Trophoblast cell (in vitro differentiated cells and primary cell): ENCODE data around the gene SLC27A5.
"Not testable (repeated sequence)": the region's sequence is repeated elsewhere in the genome, so short reads cannot be mapped to it uniquely, and the experiment has no call there.

Experiments used
- DNase-seq, 2 donors: peaks; one replicate each; pipeline ENCODE4 v3.0.0-alpha.2; 2016
- H2AFZ ChIP-seq: 2 replicates; pipeline ENCODE4 v1.6.1; 2013; ENCODE audit warnings: low read length, moderate library complexity, mild to moderate bottlenecking; ENCODE audit not compliant: insufficient read depth, poor library complexity
- H2AK5ac ChIP-seq: 2 replicates; pipeline ENCODE4 v1.6.1; 2013; ENCODE audit warnings: mild to moderate bottlenecking, low read length
- H2BK120ac ChIP-seq: 2 replicates; pipeline ENCODE4 v1.6.1; 2013; ENCODE audit warnings: low read length, mild to moderate bottlenecking, moderate library complexity; ENCODE audit not compliant: insufficient read depth, poor library complexity
- H2BK12ac ChIP-seq: 2 replicates; pipeline ENCODE4 v1.6.1; 2013; ENCODE audit warnings: mild to moderate bottlenecking, low read length, moderate library complexity
- H2BK5ac ChIP-seq: 2 replicates; pipeline ENCODE4 v1.6.1; 2013; ENCODE audit warnings: low read length, low read depth, moderate library complexity, mild to moderate bottlenecking; ENCODE audit not compliant: poor library complexity
- H3K14ac ChIP-seq: 2 replicates; pipeline ENCODE4 v1.6.1; 2013; ENCODE audit warnings: mild to moderate bottlenecking, low read length
- H3K18ac ChIP-seq: 2 replicates; pipeline ENCODE4 v1.6.1; 2013; ENCODE audit warnings: mild to moderate bottlenecking, low read length
- H3K23ac ChIP-seq: 2 replicates; pipeline ENCODE4 v1.6.1; 2013; ENCODE audit warnings: low read length
- H3K27ac ChIP-seq: 2 replicates; pipeline ENCODE4 v1.5.1; 2013; ENCODE audit warnings: low read depth, mild to moderate bottlenecking, inconsistent platforms, low read length, moderate library complexity
- H3K27me3 ChIP-seq: 2 replicates; pipeline ENCODE4 v1.6.1; 2013; ENCODE audit warnings: inconsistent platforms, mild to moderate bottlenecking, low read length, moderate library complexity; ENCODE audit not compliant: insufficient read depth
- H3K36me3 ChIP-seq, 2 experiments: 1 replicate in 1 of 2; 2 replicates in 1 of 2; pipeline ENCODE4 v1.6.1; 2013; ENCODE audit warnings: low read length in 2 of 2, mild to moderate bottlenecking in 2 of 2, moderate library complexity in 1 of 2; ENCODE audit not compliant: insufficient read depth in 2 of 2, control insufficient read depth in 1 of 2
- H3K4ac ChIP-seq: 2 replicates; pipeline ENCODE4 v1.6.1; 2013; ENCODE audit warnings: low read depth, mild to moderate bottlenecking, low read length, moderate library complexity
- H3K4me1 ChIP-seq, 2 experiments: 1 replicate in 1 of 2; 2 replicates in 1 of 2; pipeline ENCODE4 v1.6.1; 2013; ENCODE audit warnings: low read length in 2 of 2, mild to moderate bottlenecking in 2 of 2, moderate library complexity in 1 of 2; ENCODE audit not compliant: insufficient read depth in 2 of 2, control insufficient read depth in 1 of 2
- H3K4me2 ChIP-seq: 2 replicates; pipeline ENCODE4 v1.6.1; 2013; ENCODE audit warnings: inconsistent platforms, mild to moderate bottlenecking, low read length, moderate library complexity
- H3K4me3 ChIP-seq: 2 replicates; pipeline ENCODE4 v1.5.1; 2013; ENCODE audit warnings: mild to moderate bottlenecking, low read depth, low read length, inconsistent platforms
- H3K79me1 ChIP-seq: one replicate; pipeline ENCODE4 v1.6.1; 2013; ENCODE audit warnings: low read length
- H3K79me2 ChIP-seq: 2 replicates; pipeline ENCODE4 v1.6.1; 2013; ENCODE audit warnings: low read length, mild to moderate bottlenecking; ENCODE audit not compliant: control insufficient read depth, insufficient read depth, poor library complexity
- H3K9ac ChIP-seq: 2 replicates; pipeline ENCODE4 v1.6.1; 2013; ENCODE audit warnings: mild to moderate bottlenecking, low read length
- H3K9me3 ChIP-seq: 2 replicates; pipeline ENCODE4 v1.6.1; 2013; ENCODE audit warnings: low read depth, mild to moderate bottlenecking, control low read depth, inconsistent platforms, low read length; ENCODE audit not compliant: insufficient read depth
- H4K12ac ChIP-seq: 2 replicates; pipeline ENCODE4 v1.6.1; 2013; ENCODE audit warnings: low read depth, mild to moderate bottlenecking, low read length, moderate library complexity
- H4K8ac ChIP-seq: 2 replicates; pipeline ENCODE4 v1.6.1; 2013; ENCODE audit warnings: low read depth, mild to moderate bottlenecking, low read length, moderate library complexity
- H4K91ac ChIP-seq: one replicate; pipeline ENCODE4 v1.6.1; 2013; ENCODE audit warnings: low read depth, mild to moderate bottlenecking, low read length, moderate library complexity
- WGBS: extraction: QIAGEN DNeasy Blood & Tissue Kit; methylation state at CpG from one replicate; pipeline ENCODE4 v1.1.7; 2013; ENCODE audit warnings: missing lambda C conversion rate; ENCODE audit not compliant: insufficient read length, insufficient coverage; ENCODE audit errors: extremely low coverage; 5-methylcytosine and 5-hydroxymethylcytosine counted together

SLC27A5 gene

DNA sequence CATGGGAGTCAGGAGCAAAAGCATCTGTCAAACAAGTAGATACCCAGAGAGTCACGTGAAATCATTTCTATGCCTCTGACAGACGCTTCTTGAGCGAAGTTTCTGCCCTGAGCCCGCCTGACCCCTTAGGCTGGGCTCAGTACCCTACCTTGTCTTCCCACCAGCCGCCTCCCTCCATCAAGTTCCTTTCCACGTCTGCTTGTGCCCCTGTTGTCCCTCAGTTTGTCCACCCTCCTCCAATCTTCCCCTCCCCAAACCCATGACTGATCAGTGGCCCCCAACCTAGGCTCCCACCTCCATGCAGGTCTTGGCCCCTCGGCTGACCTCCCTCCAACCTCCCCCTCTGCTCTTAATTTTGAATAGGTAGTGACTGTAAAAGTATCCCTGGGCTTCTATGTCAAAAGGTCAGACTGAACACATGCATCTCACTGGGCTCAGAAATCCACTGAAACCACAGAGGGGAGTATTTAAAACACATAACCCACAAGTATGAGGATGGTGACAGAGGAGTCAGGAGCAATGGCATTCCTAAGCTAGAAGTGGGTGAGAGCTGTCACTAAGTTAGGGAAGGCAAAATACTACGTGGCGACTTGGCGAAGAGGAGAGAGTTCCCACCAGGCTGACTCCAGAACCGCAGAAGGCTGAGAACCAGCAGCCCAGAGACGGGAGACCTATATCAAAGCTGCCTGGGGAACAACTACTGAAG, 37.3 kb downstream of the SLC27A5 start:
- Histone ChIP-seq H2BK12ac (no peak overlapping the region), H3K4ac (no peak overlapping the region), H2BK5ac (no peak overlapping the region), H3K4me3 (no peak overlapping the region), H3K36me3 (peaks cover 32 to 36% of the 10 kb centered on the region in 2 experiments), H4K91ac (no peak overlapping the region), H3K79me1 (peaks cover 11% of the 10 kb centered on the region), H4K12ac (no peak overlapping the region), H3K79me2 (peaks cover 3% of the 10 kb centered on the region), H3K23ac (no peak overlapping the region), H2AK5ac (no peak overlapping the region), H3K14ac (no peak overlapping the region), H3K27ac (no peak overlapping the region), H3K9ac (no peak overlapping the region), H3K27me3 (no peaks in the 10 kb centered on the region), H2AFZ (no peak overlapping the region), H3K9me3 (no peaks in the 10 kb centered on the region), H4K8ac (no peak overlapping the region), H3K4me2 (no peak overlapping the region), H2BK120ac (no peak overlapping the region), H3K4me1 (peaks cover 7 to 13% of the 10 kb centered on the region in 2 experiments), H3K18ac (no peak overlapping the region)
- no CpG with 5 or more reads among the region's 12 CpGs for WGBS
- no peak for DNase-seq

DNA sequence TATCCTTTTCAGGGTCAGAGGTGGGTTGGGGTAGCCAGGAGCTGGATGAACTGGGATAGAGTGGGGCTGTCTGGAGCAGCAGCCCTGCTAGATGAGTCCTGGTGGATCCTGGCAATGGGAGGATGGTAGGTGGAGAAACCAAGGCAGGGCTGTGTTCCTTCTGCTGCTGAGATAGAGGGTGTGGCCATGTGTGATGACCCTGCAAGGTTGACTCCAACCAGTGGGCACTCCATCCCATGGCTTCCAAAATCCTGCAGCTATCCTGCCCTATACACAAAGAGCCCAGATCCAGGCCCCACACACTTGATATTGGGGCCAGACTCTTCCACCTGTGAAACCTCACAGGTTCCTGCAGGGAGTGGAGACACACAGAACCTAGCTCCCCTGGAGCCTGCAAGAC, 38.0 kb downstream of the SLC27A5 start:
- no peak overlapping the region for H2BK120ac ChIP-seq
- no peak overlapping the region for H3K4ac ChIP-seq
- DNase-seq: no peak
- no peak overlapping the region for H3K4me2 ChIP-seq
- no peak overlapping the region for H3K9ac ChIP-seq
- no peak overlapping the region for H4K12ac ChIP-seq
- no peak overlapping the region for H3K18ac ChIP-seq
- no peak overlapping the region for H3K27ac ChIP-seq
- no peak overlapping the region for H2AK5ac ChIP-seq
- H3K79me2 ChIP-seq: peaks cover 3% of the 10 kb centered on the region
- no peak overlapping the region for H2AFZ ChIP-seq
- no peak overlapping the region for H4K8ac ChIP-seq
- peaks cover 7 to 13% of the 10 kb centered on the region in 2 experiments for H3K4me1 ChIP-seq
- no peak overlapping the region for H3K14ac ChIP-seq
- no peak overlapping the region for H4K91ac ChIP-seq
- H3K36me3 ChIP-seq: peaks cover 36 to 38% of the 10 kb centered on the region in 2 experiments
- no peaks in the 10 kb centered on the region for H3K9me3 ChIP-seq
- H3K23ac ChIP-seq: no peak overlapping the region
- no peaks in the 10 kb centered on the region for H3K27me3 ChIP-seq
- H2BK12ac ChIP-seq: no peak overlapping the region
- H2BK5ac ChIP-seq: no peak overlapping the region
- peaks cover 11% of the 10 kb centered on the region for H3K79me1 ChIP-seq
- no peak overlapping the region for H3K4me3 ChIP-seq

- H3K4ac ChIP-seq: no peak overlapping the region
- H3K14ac ChIP-seq: no peak overlapping the region
- H3K18ac ChIP-seq: no peak overlapping the region
- H3K79me2 ChIP-seq: peaks cover 7% of the 10 kb centered on the region
- no peaks in the 10 kb centered on the region for H3K27me3 ChIP-seq
- no peak overlapping the region for H2BK5ac ChIP-seq
- no peak overlapping the region for H4K8ac ChIP-seq
- H2BK120ac ChIP-seq: no peak overlapping the region
- no peak overlapping the region for H3K4me3 ChIP-seq
- no peak overlapping the region for H2AFZ ChIP-seq
- H3K23ac ChIP-seq: no peak overlapping the region
- no peak overlapping the region for H3K4me2 ChIP-seq
- H2BK12ac ChIP-seq: no peak overlapping the region
- peaks cover 11% of the 10 kb centered on the region for H3K79me1 ChIP-seq
- no peak overlapping the region for H3K27ac ChIP-seq
- no peak overlapping the region for H2AK5ac ChIP-seq
- peaks cover 9 to 15% of the 10 kb centered on the region in 2 experiments for H3K4me1 ChIP-seq
- H3K9me3 ChIP-seq: no peaks in the 10 kb centered on the region
- DNase-seq: no peak
- H3K9ac ChIP-seq: no peak overlapping the region
- H4K91ac ChIP-seq: no peak overlapping the region
- H3K36me3 ChIP-seq: peaks cover 36 to 40% of the 10 kb centered on the region in 2 experiments
- no peak overlapping the region for H4K12ac ChIP-seq
- no CpG with 5 or more reads among the region's 39 CpGs for WGBS
These were observed 40.1 kb downstream of the SLC27A5 start for GRCh38 chr19:58471736-58472135.

DNA sequence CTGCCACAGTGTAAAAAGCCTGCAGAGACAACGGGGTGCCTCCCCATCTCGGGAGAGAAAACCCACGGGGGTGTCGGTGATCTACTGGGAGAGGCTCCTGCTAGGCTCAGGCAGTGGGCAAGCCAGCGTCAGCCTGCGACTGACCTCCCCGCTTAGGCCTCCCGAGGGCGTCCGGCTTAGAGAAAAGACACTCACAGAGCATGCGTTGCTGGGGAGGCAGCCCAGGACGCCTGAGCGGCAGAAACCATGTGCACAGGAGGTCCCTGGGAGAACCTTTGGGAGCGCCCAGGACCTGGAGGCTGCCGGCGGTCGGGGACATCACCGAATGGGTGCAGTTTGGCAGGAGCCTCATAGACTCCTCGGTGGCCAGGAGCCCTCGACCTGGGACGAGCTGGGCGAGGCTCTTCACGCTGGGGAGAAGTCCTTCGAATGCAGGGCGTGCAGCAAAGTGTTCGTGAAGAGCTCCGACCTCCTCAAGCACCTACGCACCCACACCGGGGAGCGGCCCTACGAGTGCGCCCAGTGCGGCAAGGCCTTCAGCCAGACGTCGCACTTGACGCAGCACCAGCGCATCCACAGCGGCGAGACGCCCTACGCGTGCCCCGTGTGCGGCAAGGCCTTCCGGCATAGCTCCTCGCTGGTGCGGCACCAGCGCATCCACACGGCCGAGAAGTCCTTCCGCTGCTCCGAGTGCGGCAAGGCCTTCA, 40.8 kb downstream of the SLC27A5 start:
- not testable (repeated sequence) for H3K79me2 ChIP-seq, H3K27me3 ChIP-seq
- no CpG with 5 or more reads among the region's 53 CpGs for WGBS

More for the DNA sequence above, 40.8 kb downstream of the SLC27A5 start:
- H2AK5ac ChIP-seq, H3K18ac ChIP-seq, H3K4me3 ChIP-seq, H3K14ac ChIP-seq, H2AFZ ChIP-seq, H4K91ac ChIP-seq, H3K9me3 ChIP-seq, H3K9ac ChIP-seq, H4K8ac ChIP-seq, H3K79me1 ChIP-seq, H3K27ac ChIP-seq, H3K4me2 ChIP-seq, H2BK5ac ChIP-seq, H2BK12ac ChIP-seq, H4K12ac ChIP-seq, H3K23ac ChIP-seq, H2BK120ac ChIP-seq, H3K4ac ChIP-seq, DNase-seq: not testable (repeated sequence)
- H3K36me3 ChIP-seq: peaks cover 36 to 40% of the 10 kb centered on the region in 2 experiments
- peaks cover 8 to 17% of the 10 kb centered on the region in 2 experiments for H3K4me1 ChIP-seq
